PC-9 (cell line): ENCODE results near the gene ZBTB6. TPM values are rescaled to one million over a fixed set of nuclear protein-coding genes. Genes with fewer than 3 reads are reported as not detected.
"Not testable (repeated sequence)": the region's sequence is repeated elsewhere in the genome, so short reads cannot be mapped to it uniquely, and the experiment has no call there.

ENCODE experiments used
- BruUV-seq: library from RNA; stranded (reverse); fragments of 400-500 nt; replicated peaks from 2 replicates; lab custom pipeline; 2021; lab: Mats Ljungman, UMichigan
- CTCF ChIA-PET: fragments of 300-600 bp; sonication (Branson Sonifier 250); formaldehyde crosslinking; loops from one replicate; lab custom pipeline; 2022; ENCODE audit warnings: antibody characterized with exemption; lab: Charles Lee
- POLR2A ChIA-PET: fragments of 300-600 bp; sonication (Branson Sonifier 250); formaldehyde crosslinking; loops from one replicate; lab custom pipeline; 2022; ENCODE audit warnings: antibody characterized with exemption; ENCODE audit not compliant: unreplicated experiment; lab: Charles Lee
- DNase-seq, 2 experiments: peaks; one replicate each; pipeline versions ENCODE4 v3.0.0 to v3.0.0-alpha.2; 2015 to 2022; ENCODE audit warnings: mixed read lengths in 1 of 2
- H2AFZ ChIP-seq: fragments of 200-600 bp; sonication (generic); 2 replicates; pipeline ENCODE4 v1.8.1; 2017; ENCODE audit warnings: antibody characterized with exemption
- H3F3A ChIP-seq: fragments of 200-600 bp; sonication (generic); 2 replicates; pipeline ENCODE4 v1.8.1; 2017; ENCODE audit warnings: antibody characterized with exemption, mild to moderate bottlenecking, low read depth; ENCODE audit not compliant: insufficient read depth
- H3K27ac ChIP-seq: fragments of 200-600 bp; sonication (generic); 2 replicates; pipeline ENCODE4 v1.6.1; 2016; ENCODE audit warnings: mixed run types
- H3K27me3 ChIP-seq: fragments of 200-600 bp; sonication (generic); 2 replicates; pipeline ENCODE4 v1.6.1; 2016; ENCODE audit warnings: low read depth, mixed run types; ENCODE audit not compliant: insufficient read depth
- H3K36me3 ChIP-seq: fragments of 200-600 bp; sonication (generic); 2 replicates; pipeline ENCODE4 v1.6.1; 2016; ENCODE audit warnings: low read depth, mixed run types
- H3K4me1 ChIP-seq: fragments of 200-600 bp; sonication (generic); replicated peaks from 2 replicates; pipeline ENCODE4 v1.6.1; 2016; ENCODE audit warnings: mixed run types; ENCODE audit not compliant: insufficient read depth
- H3K4me2 ChIP-seq: fragments of 200-600 bp; sonication (generic); 2 replicates; pipeline ENCODE4 v1.6.1; 2017; ENCODE audit warnings: mixed run types
- H3K4me3 ChIP-seq: fragments of 200-600 bp; sonication (generic); 2 replicates; pipeline ENCODE4 v1.6.1; 2016; ENCODE audit warnings: mixed run types
- H3K79me2 ChIP-seq: fragments of 200-600 bp; sonication (generic); 2 replicates; pipeline ENCODE4 v1.6.1; 2017; ENCODE audit warnings: low read depth, mixed run types
- H3K9me2 ChIP-seq: fragments of 200-600 bp; sonication (generic); 2 replicates; pipeline ENCODE4 v1.8.1; 2017; ENCODE audit warnings: mild to moderate bottlenecking; ENCODE audit not compliant: insufficient read depth
- H3K9me3 ChIP-seq: fragments of 200-600 bp; sonication (generic); 2 replicates; pipeline ENCODE4 v1.8.1; 2016; ENCODE audit warnings: low read depth; ENCODE audit not compliant: insufficient read depth
- H4K20me1 ChIP-seq: fragments of 200-600 bp; sonication (generic); 2 replicates; pipeline ENCODE4 v1.8.1; 2017; ENCODE audit not compliant: insufficient read depth
- EZH2 ChIP-seq: fragments of 200-600 bp; sonication (generic); IDR thresholded peaks from 2 replicates; pipeline ENCODE4 v1.8.0; 2017; ENCODE audit warnings: antibody characterized with exemption, low read depth
- intact Hi-C: fragments of 100-400 bp; cut with micrococcal nuclease; formaldehyde crosslinking; loops from one replicate; pipeline ENCODE4 v1.10.0; 2022; ENCODE audit not compliant: unreplicated experiment
- total RNA-seq: library from RNA; stranded (reverse); gene quantifications from 2 replicates; pipeline ENCODE4 v1.2.3, GENCODE V29; 2021
- TF ChIP-seq, protein P1 (sequence below): fragments of 200-600 bp; sonication (generic); conservative IDR thresholded peaks from 2 replicates; pipeline ENCODE4 v1.6.1; 2017; ENCODE audit warnings: mixed run types, antibody characterized with exemption, mild to moderate bottlenecking, moderate library complexity

ZBTB6 gene
- total RNA-seq, 1 experiment from 2014 or later = 8.7 TPM

GRCh38 chr9:122918310-122918709 lies 5.2 kb upstream of the ZBTB6 start:
- Histone ChIP-seq H3F3A (0 out of 2 replicates have a peak, but pooled peaks cover 25% of the 10 kb centered on the region), H3K9me2 (no peaks in the 10 kb centered on the region), H3K4me3 (no peak overlapping the region), H3K79me2 (no peaks in the 10 kb centered on the region), H3K4me2 (no peak overlapping the region), H3K27me3 (no peaks in the 10 kb centered on the region), H3K4me1 (no peaks in the 10 kb centered on the region), H2AFZ (no peak overlapping the region), H3K36me3 (no peaks in the 10 kb centered on the region; the same call in 1 of the 2 replicates), H3K27ac (no peak overlapping the region), H3K9me3 (no peaks in the 10 kb centered on the region), H4K20me1 (peaks cover 9% of the 10 kb centered on the region; the same call in 1 of the 2 replicates)
- no TSS peak for BruUV-seq
- TF ChIP-seq, protein P1, sequence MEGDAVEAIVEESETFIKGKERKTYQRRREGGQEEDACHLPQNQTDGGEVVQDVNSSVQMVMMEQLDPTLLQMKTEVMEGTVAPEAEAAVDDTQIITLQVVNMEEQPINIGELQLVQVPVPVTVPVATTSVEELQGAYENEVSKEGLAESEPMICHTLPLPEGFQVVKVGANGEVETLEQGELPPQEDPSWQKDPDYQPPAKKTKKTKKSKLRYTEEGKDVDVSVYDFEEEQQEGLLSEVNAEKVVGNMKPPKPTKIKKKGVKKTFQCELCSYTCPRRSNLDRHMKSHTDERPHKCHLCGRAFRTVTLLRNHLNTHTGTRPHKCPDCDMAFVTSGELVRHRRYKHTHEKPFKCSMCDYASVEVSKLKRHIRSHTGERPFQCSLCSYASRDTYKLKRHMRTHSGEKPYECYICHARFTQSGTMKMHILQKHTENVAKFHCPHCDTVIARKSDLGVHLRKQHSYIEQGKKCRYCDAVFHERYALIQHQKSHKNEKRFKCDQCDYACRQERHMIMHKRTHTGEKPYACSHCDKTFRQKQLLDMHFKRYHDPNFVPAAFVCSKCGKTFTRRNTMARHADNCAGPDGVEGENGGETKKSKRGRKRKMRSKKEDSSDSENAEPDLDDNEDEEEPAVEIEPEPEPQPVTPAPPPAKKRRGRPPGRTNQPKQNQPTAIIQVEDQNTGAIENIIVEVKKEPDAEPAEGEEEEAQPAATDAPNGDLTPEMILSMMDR = no peak
- TF ChIP-seq EZH2 = no peak
- no peak for DNase-seq
- CTCF ChIA-PET = no interaction called here
- intact Hi-C loops = no loop called here
- POLR2A ChIA-PET = no interaction called here

GRCh38 chr9:122912671-122912963 lies 506 bp downstream of the ZBTB6 start:
- DNase-seq = no peak
- Histone ChIP-seq H3K4me2 (peak overlapping the region; percentile 94), H3K4me3 (peak overlapping the region; percentile 74), H3K27ac (peak overlapping the region; percentile 76), H3K79me2 (peaks cover 38% of the 10 kb centered on the region), H4K20me1 (no peaks in the 10 kb centered on the region; the same call in 1 of the 2 replicates), H3K36me3 (peaks cover 23% of the 10 kb centered on the region), H3K27me3 (no peaks in the 10 kb centered on the region), H3K9me3 (no peaks in the 10 kb centered on the region), H3K4me1 (peaks cover 11% of the 10 kb centered on the region), H3K9me2 (no peaks in the 10 kb centered on the region), H2AFZ (peak overlapping the region; percentile 85), H3F3A (peaks cover 48% of the 10 kb centered on the region)
- no TSS peak for BruUV-seq
- intact Hi-C loops = loop anchor here (2.0 kb wide), 1 partner anchor 78 kb away; no protein-coding TSS in a partner anchor
- ChIA-PET POLR2A (interaction anchor here (0.7 to 1.7 kb wide), 6 partner anchors 9 to 455 kb away, joined by 3 to 25 read pairs (median 8); partner anchors contain the start of genes RABGAP1 and ZBTB26), CTCF (no interaction called here)
- TF ChIP-seq, protein P1 = no peak
- no peak for TF ChIP-seq EZH2

DNA sequence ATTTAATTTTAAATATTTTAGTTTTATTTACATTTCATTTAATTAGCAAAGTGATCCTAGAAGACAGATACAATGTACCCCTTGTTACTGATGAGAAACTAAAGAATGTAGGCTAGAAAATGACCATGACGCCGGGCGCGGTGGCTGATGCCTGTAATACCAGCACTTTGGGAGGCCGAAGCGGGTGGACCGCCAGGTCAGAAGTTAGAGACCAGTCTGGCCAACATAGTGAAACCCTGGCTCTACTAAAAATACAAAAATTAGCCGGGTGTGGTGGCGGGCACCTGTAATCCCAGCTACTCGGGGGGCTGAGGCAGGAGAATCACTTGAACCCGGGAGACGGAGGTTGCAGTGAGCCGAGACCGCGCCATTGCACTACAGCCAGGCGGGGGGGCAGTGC lies 7.0 kb downstream of the ZBTB6 start:
- H3K9me3 ChIP-seq, H2AFZ ChIP-seq, BruUV-seq, H3K27ac ChIP-seq, DNase-seq, H4K20me1 ChIP-seq, intact Hi-C loops, H3K27me3 ChIP-seq, H3K4me3 ChIP-seq, H3K9me2 ChIP-seq: not testable (repeated sequence)
- peak overlapping the region; percentile 95; the same call in 1 of the 2 replicates for H3K4me2 ChIP-seq
- peaks cover 16% of the 10 kb centered on the region for H3K36me3 ChIP-seq
- H3K4me1 ChIP-seq = peaks cover 19% of the 10 kb centered on the region
- H3F3A ChIP-seq = peaks cover 30% of the 10 kb centered on the region
- H3K79me2 ChIP-seq = peaks cover 54% of the 10 kb centered on the region
- ChIA-PET POLR2A (interaction anchor here (0.6 kb wide), 1 partner anchor 960 kb away, joined by 5 read pairs; no protein-coding TSS in a partner anchor), CTCF (interaction anchor here (0.7 kb wide), 1 partner anchor 676 kb away, joined by 3 read pairs; no protein-coding TSS in a partner anchor)
